ENCODE data around the gene WDR70.

The WDR70 gene

DNA sequence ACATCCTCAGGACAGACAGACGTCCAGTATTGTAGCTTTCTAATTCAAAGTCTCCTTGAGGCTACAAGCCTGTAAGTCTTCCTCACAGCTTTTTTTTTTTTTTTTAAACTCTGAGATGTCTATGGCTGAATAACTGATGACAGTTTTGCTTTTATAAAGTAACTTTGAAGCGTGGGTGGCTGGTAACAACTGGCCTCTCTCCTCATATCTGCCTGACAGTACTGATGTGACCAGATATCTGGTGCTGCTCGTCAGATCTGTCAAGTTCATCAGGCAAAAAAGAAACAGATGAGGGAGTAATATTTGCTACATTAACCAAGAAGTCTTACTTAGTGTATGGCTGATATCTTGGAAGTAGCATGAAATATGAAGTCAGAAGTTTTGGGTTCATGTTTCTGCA is 388.1 kb downstream of the WDR70 start:
- no peak for TF ChIP-seq ISL1 (CRISPR knock-in tag; IDR thresholded peaks at IDR 0.05)
- no peak for TF ChIP-seq TOX (CRISPR knock-in tag; IDR thresholded peaks at IDR 0.05; ENCODE audit: borderline replicate concordance)
- TF ChIP-seq ZFP3 (CRISPR knock-in tag; IDR thresholded peaks at IDR 0.05): no peak
- TF ChIP-seq SNAI2 (CRISPR knock-in tag; IDR thresholded peaks at IDR 0.05): no peak
- TF ChIP-seq ESRRG (CRISPR knock-in tag; IDR thresholded peaks at IDR 0.05): no peak
- no peak for TF ChIP-seq ZC3H10 (CRISPR knock-in tag; IDR thresholded peaks at IDR 0.05)
- TF ChIP-seq CSDC2 (CRISPR knock-in tag; IDR thresholded peaks at IDR 0.05): no peak
- TF ChIP-seq PPARA (CRISPR knock-in tag; IDR thresholded peaks at IDR 0.05; ENCODE audit: borderline replicate concordance): no peak
- no peak for TF ChIP-seq OSR1 (CRISPR knock-in tag; IDR thresholded peaks at IDR 0.05)
- TF ChIP-seq, protein P1, sequence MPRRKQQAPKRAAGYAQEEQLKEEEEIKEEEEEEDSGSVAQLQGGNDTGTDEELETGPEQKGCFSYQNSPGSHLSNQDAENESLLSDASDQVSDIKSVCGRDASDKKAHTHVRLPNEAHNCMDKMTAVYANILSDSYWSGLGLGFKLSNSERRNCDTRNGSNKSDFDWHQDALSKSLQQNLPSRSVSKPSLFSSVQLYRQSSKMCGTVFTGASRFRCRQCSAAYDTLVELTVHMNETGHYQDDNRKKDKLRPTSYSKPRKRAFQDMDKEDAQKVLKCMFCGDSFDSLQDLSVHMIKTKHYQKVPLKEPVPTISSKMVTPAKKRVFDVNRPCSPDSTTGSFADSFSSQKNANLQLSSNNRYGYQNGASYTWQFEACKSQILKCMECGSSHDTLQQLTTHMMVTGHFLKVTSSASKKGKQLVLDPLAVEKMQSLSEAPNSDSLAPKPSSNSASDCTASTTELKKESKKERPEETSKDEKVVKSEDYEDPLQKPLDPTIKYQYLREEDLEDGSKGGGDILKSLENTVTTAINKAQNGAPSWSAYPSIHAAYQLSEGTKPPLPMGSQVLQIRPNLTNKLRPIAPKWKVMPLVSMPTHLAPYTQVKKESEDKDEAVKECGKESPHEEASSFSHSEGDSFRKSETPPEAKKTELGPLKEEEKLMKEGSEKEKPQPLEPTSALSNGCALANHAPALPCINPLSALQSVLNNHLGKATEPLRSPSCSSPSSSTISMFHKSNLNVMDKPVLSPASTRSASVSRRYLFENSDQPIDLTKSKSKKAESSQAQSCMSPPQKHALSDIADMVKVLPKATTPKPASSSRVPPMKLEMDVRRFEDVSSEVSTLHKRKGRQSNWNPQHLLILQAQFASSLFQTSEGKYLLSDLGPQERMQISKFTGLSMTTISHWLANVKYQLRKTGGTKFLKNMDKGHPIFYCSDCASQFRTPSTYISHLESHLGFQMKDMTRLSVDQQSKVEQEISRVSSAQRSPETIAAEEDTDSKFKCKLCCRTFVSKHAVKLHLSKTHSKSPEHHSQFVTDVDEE (CRISPR knock-in tag; IDR thresholded peaks at IDR 0.05): no peak
- no peak for TF ChIP-seq ZNF70 (CRISPR knock-in tag; IDR thresholded peaks at IDR 0.05)

DNA sequence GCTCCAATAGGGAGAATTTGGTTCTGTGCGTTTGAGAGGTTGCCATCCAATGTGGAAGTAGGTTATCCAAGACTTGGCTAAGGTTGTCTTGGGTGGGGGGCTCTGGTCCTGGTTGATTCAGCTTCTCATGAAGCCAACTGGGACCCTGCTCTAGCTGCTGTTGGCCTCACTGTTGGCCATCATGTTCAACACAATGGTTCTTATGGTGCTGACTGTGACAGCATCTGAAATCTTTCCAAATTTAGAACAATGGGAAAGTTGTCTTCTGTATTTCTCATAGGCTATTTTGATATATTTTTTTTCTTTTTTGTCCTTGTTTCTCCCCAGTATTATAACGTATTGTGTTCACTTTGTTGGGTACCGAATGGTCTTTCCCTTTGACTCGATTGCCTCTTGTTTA is 388.8 kb downstream of the WDR70 start:
- TF ChIP-seq ESRRG (CRISPR knock-in tag; IDR thresholded peaks at IDR 0.05): no peak
- TF ChIP-seq, protein P2, sequence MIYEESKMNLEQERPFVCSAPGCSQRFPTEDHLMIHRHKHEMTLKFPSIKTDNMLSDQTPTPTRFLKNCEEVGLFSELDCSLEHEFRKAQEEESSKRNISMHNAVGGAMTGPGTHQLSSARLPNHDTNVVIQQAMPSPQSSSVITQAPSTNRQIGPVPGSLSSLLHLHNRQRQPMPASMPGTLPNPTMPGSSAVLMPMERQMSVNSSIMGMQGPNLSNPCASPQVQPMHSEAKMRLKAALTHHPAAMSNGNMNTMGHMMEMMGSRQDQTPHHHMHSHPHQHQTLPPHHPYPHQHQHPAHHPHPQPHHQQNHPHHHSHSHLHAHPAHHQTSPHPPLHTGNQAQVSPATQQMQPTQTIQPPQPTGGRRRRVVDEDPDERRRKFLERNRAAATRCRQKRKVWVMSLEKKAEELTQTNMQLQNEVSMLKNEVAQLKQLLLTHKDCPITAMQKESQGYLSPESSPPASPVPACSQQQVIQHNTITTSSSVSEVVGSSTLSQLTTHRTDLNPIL (CRISPR knock-in tag; IDR thresholded peaks at IDR 0.05; ENCODE audit: low read depth): no peak
- TF ChIP-seq, protein P3, sequence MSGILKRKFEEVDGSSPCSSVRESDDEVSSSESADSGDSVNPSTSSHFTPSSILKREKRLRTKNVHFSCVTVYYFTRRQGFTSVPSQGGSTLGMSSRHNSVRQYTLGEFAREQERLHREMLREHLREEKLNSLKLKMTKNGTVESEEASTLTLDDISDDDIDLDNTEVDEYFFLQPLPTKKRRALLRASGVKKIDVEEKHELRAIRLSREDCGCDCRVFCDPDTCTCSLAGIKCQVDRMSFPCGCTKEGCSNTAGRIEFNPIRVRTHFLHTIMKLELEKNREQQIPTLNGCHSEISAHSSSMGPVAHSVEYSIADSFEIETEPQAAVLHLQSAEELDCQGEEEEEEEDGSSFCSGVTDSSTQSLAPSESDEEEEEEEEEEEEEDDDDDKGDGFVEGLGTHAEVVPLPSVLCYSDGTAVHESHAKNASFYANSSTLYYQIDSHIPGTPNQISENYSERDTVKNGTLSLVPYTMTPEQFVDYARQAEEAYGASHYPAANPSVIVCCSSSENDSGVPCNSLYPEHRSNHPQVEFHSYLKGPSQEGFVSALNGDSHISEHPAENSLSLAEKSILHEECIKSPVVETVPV (CRISPR knock-in tag; IDR thresholded peaks at IDR 0.05): no peak
- TF ChIP-seq ZC3H10 (CRISPR knock-in tag; IDR thresholded peaks at IDR 0.05): no peak
- no peak for TF ChIP-seq TCF4 (CRISPR knock-in tag; IDR thresholded peaks at IDR 0.05; ENCODE audit: borderline replicate concordance)
- TF ChIP-seq, protein P4, sequence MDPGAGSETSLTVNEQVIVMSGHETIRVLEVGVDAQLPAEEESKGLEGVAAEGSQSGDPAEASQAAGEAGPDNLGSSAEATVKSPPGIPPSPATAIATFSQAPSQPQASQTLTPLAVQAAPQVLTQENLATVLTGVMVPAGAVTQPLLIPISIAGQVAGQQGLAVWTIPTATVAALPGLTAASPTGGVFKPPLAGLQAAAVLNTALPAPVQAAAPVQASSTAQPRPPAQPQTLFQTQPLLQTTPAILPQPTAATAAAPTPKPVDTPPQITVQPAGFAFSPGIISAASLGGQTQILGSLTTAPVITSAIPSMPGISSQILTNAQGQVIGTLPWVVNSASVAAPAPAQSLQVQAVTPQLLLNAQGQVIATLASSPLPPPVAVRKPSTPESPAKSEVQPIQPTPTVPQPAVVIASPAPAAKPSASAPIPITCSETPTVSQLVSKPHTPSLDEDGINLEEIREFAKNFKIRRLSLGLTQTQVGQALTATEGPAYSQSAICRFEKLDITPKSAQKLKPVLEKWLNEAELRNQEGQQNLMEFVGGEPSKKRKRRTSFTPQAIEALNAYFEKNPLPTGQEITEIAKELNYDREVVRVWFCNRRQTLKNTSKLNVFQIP (CRISPR knock-in tag; IDR thresholded peaks at IDR 0.05; ENCODE audit: borderline replicate concordance, low read depth): no peak
- no peak for TF ChIP-seq CSDC2 (CRISPR knock-in tag; IDR thresholded peaks at IDR 0.05)
- no peak for TF ChIP-seq ZNF565 (CRISPR knock-in tag; conservative IDR thresholded peaks at IDR 0.05; ENCODE audit: low read depth)
- TF ChIP-seq ARNTL (CRISPR knock-in tag; IDR thresholded peaks at IDR 0.05; ENCODE audit: borderline replicate concordance, low read depth): no peak
- TF ChIP-seq BACH2 (CRISPR knock-in tag; IDR thresholded peaks at IDR 0.05; ENCODE audit: borderline replicate concordance): no peak
- TF ChIP-seq ISL1 (CRISPR knock-in tag; IDR thresholded peaks at IDR 0.05): no peak
- no peak for TF ChIP-seq ZFP30 (CRISPR knock-in tag; IDR thresholded peaks at IDR 0.05)
- TF ChIP-seq ZNF70 (CRISPR knock-in tag; IDR thresholded peaks at IDR 0.05): no peak
- ATAC-seq: no peak

More for the DNA sequence above, 388.1 kb downstream of the WDR70 start:
- ATAC-seq: no peak

DNA sequence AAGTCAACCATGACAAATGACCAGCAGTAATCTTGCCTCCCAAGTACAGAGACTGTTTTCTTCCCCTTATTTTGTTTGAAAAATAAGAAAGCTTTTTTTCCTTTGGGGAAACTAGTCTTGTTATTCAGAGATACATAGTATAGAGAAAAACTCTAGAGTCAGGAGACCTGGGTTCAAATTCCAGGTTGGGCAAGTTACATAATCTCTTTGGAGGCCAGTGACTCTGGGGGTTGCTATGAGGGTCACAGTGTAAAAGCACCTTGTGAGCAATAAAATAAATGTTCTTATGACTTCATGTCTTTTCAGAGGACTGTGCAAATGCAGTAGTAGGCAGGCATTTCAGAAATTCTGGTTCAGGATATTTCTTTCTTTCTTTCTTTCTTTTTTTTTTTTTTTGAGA is 389.3 kb downstream of the WDR70 start:
- ATAC-seq: no peak
- TF ChIP-seq OSR1 (CRISPR knock-in tag; IDR thresholded peaks at IDR 0.05) (no peak), ESRRG (CRISPR knock-in tag; IDR thresholded peaks at IDR 0.05) (no peak), TOX (CRISPR knock-in tag; IDR thresholded peaks at IDR 0.05; ENCODE audit: borderline replicate concordance) (no peak), BACH2 (CRISPR knock-in tag; IDR thresholded peaks at IDR 0.05; ENCODE audit: borderline replicate concordance) (no peak), SNAI2 (CRISPR knock-in tag; IDR thresholded peaks at IDR 0.05) (no peak), ZNF8 (CRISPR knock-in tag; IDR thresholded peaks at IDR 0.05) (no peak), ZC3H10 (CRISPR knock-in tag; IDR thresholded peaks at IDR 0.05) (no peak), ISL1 (CRISPR knock-in tag; IDR thresholded peaks at IDR 0.05) (no peak), ZFP30 (CRISPR knock-in tag; IDR thresholded peaks at IDR 0.05) (no peak), ZNF70 (CRISPR knock-in tag; IDR thresholded peaks at IDR 0.05) (no peak)
- TF ChIP-seq, protein P4 (CRISPR knock-in tag; IDR thresholded peaks at IDR 0.05; ENCODE audit: borderline replicate concordance, low read depth): no peak
- TF ChIP-seq, protein P5, sequence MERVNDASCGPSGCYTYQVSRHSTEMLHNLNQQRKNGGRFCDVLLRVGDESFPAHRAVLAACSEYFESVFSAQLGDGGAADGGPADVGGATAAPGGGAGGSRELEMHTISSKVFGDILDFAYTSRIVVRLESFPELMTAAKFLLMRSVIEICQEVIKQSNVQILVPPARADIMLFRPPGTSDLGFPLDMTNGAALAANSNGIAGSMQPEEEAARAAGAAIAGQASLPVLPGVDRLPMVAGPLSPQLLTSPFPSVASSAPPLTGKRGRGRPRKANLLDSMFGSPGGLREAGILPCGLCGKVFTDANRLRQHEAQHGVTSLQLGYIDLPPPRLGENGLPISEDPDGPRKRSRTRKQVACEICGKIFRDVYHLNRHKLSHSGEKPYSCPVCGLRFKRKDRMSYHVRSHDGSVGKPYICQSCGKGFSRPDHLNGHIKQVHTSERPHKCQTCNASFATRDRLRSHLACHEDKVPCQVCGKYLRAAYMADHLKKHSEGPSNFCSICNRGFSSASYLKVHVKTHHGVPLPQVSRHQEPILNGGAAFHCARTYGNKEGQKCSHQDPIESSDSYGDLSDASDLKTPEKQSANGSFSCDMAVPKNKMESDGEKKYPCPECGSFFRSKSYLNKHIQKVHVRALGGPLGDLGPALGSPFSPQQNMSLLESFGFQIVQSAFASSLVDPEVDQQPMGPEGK (CRISPR knock-in tag; IDR thresholded peaks at IDR 0.05; ENCODE audit: borderline replicate concordance): no peak
- TF ChIP-seq, protein P1 (CRISPR knock-in tag; IDR thresholded peaks at IDR 0.05): no peak
- TF ChIP-seq, protein P3 (CRISPR knock-in tag; IDR thresholded peaks at IDR 0.05): no peak
